Suprapubic skin (tissue), 3 donors: Measurements from ENCODE around the gene CDC7.

Source experiments
- CTCF ChIP-seq, 2 donors: fragments of 200-600 bp in 1 of 2; fragments of 450-650 bp in 1 of 2; sonication (generic) in 1 of 2; IDR thresholded peaks; one replicate each; pipeline ENCODE4 v1.5.1; 2016 to 2019; ENCODE audit warnings: antibody characterized with exemption in 2 of 2, mild to moderate bottlenecking in 1 of 2, moderate library complexity in 1 of 2
- EP300 ChIP-seq: sonication (generic); formaldehyde crosslinking; IDR thresholded peaks from one replicate; pipeline ENCODE4 v1.6.1; 2017; ENCODE audit warnings: antibody characterized with exemption
- POLR2A ChIP-seq, 2 donors: fragments of 450-650 bp; IDR thresholded peaks; one replicate each; pipeline ENCODE4 v1.6.1; 2017; ENCODE audit warnings: antibody characterized with exemption in 2 of 2, mild to moderate bottlenecking in 2 of 2, moderate library complexity in 2 of 2

DNA sequence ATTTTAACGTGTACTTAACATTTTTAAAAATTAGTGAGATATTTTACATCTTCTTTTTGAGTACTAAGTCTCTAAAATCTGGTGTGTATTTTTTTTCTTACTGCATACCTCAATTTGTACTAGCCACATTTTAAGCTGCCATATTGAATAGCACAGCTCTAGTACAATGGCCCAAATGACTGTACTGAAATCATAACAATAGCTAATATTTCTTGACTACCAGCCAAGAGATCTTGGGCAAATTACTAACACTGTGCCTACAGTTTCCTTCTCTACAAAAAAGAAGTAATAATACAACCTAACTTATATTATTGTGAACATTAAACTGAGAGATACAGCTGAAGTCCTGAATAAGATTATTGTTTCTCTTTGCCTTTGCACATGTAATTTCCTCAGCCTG, 57.2 kb downstream of the CDC7 start:
- TF ChIP-seq CTCF (IDR thresholded peaks at IDR 0.05): no peak
- no peak for TF ChIP-seq POLR2A (IDR thresholded peaks at IDR 0.05)
- no peak for TF ChIP-seq EP300
